GM12865 (cell line): Measurements from ENCODE around the gene VEGFA.

Source experiments
- DNase-seq: peaks from one replicate; pipeline ENCODE4 v3.0.0; 2010; ENCODE audit warnings: low read depth
- H3K4me3 ChIP-seq: 2 replicates; pipeline ENCODE4 v1.5.1; 2011; ENCODE audit warnings: mild to moderate bottlenecking, low read depth, low read length, control low read depth
- TF ChIP-seq, protein P1 (sequence below): IDR thresholded peaks from 2 replicates; pipeline ENCODE4 v1.5.1; 2011; ENCODE audit warnings: low read length, control low read depth, low read depth, inconsistent platforms; ENCODE audit not compliant: insufficient read depth; ENCODE audit errors: missing control alignments

VEGFA gene

DNA sequence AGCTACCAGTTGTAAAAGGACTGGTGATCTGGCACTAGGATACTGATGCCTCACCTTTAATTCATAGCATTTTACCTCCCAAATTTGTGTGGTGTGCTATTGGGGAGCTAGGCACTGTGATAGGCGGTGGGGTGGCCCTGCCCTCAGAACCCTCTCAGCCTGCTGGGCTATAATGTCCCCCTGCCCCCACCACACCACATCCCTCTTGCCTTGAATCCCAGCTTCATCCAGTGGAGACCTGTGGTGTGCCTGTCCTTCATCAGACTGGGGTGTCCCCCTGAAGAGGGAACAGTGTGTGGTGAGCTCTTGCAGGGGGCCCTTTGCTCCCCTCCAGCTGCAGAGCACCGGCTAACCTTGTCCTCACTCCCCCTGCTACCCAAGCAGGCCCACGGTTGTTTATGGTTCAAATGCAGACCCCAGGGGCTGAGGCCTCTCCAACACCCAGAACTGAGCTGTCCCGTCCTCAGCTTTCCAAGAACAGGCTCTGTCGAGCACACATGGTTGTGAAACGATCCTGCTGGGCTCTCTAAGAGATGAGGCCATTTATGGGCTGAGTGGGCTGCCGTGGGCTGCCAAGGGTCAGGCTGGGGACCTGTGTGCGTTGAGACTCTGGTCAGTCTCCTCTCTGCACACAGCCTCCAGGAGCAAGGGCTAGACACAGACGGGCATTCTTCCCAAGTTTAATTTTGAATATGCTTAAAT, 26.9 kb upstream of the VEGFA start:
- H3K4me3 ChIP-seq: no peak overlapping the region
- TF ChIP-seq, protein P1, sequence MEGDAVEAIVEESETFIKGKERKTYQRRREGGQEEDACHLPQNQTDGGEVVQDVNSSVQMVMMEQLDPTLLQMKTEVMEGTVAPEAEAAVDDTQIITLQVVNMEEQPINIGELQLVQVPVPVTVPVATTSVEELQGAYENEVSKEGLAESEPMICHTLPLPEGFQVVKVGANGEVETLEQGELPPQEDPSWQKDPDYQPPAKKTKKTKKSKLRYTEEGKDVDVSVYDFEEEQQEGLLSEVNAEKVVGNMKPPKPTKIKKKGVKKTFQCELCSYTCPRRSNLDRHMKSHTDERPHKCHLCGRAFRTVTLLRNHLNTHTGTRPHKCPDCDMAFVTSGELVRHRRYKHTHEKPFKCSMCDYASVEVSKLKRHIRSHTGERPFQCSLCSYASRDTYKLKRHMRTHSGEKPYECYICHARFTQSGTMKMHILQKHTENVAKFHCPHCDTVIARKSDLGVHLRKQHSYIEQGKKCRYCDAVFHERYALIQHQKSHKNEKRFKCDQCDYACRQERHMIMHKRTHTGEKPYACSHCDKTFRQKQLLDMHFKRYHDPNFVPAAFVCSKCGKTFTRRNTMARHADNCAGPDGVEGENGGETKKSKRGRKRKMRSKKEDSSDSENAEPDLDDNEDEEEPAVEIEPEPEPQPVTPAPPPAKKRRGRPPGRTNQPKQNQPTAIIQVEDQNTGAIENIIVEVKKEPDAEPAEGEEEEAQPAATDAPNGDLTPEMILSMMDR: no peak
- DNase-seq: no peak

DNA sequence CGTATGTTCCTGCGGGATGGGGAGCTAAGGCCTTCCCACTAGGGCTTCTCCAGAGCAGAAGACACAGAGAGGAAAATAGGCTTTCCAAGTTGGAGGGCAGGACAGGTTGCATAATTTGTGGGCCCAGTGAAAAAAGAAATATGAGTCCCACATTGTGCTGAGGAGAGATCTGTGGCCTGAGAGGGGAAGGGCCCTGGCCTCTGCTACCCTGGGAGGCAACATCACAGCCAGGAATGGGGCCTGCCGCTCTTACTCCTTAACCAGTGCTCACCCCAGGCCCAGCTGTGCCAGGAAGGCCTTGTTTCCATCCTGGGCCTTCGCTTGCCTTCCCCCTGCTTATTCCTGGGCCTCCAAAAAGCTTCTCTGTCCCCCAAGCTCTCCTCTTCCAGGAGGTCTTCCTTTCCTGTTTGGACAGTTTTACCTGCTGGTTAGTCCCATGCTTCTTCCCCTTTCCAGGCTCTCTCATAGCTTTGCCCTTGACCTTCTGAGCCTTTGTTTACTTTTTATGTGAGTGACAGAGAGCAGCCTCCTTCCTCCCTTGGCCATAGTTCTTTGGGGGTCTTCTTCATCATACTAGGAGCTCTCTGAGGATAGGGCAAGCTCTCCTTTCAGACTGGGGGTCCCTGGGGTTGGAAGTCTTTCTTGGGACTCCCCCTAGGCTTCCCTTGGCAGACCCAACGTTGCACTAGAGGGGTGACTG, 26.2 kb upstream of the VEGFA start:
- TF ChIP-seq, protein P1: no peak

DNA sequence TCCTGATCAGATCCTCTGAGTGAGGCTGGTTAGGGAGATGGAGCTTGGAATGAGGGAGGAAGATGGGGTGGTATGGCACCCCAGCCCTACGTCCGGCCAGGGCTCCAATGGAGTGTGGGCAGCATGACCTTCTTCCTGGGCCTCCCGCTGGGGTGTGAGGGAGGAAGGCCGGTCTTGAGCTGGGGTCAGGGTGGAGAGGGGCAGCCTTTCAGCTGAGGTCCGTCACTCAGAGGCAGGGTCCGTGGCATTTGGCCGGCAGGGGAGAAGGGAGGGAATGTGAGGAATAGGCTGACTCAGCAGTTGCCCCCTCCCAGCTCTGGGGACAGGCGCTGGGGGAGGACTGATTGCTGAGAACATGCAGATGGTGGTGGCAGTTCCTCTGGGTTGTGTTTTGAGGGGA, 25.5 kb upstream of the VEGFA start:
- no peak for DNase-seq
- no peak overlapping the region for H3K4me3 ChIP-seq
- TF ChIP-seq, protein P1: no peak

More for the DNA sequence above, 26.2 kb upstream of the VEGFA start:
- H3K4me3 ChIP-seq: no peak overlapping the region
- DNase-seq: no peak

DNA sequence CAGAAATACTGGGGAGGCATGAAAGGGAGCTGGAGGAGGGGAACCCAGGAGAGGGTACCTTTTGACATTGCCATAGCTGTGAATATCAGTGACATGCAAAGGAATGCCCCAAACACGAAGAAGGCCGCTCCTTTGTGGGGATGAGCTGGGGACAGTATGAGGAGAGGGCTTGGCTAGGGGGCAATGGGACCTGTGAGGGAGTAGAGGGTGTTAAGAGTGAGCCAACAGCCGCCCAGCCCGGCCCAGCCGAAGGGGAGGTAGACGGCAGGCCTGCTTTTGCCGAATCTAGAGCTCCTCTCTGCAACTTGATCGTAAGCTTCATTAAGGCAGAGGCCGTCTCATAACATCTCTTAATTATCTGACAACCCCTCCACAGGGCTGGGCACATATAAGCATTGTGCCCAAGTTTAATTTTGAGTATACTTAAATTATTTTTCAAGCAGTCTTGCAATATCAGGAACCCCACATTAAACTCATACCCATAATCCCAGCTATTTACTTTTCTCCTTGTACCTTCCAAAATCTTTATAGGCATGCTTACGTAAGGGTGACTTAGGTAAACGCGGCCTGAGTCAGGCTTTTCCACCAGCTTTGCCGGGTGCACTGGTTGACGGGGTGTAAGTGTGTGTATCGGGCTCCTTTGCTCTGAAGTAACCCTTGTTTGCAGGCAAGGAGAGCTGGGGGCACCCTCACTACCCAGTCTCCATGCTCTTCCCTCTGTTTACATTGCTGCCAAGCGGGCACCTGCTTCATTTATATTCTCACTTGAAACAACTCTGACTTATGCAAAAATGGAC, 24.9 kb upstream of the VEGFA start:
- TF ChIP-seq, protein P1: no peak
- no peak for DNase-seq
- H3K4me3 ChIP-seq: no peak overlapping the region

- no peak overlapping the region for H3K4me3 ChIP-seq
- TF ChIP-seq, protein P1: no peak
- DNase-seq: no peak
Measured at GRCh38 chr6:43746071-43746470, 23.9 kb upstream of the VEGFA start.

GRCh38 chr6:43746613-43747102, 23.4 kb upstream of the VEGFA start:
- no peak overlapping the region for H3K4me3 ChIP-seq
- no peak for DNase-seq
- TF ChIP-seq, protein P1: no peak
